Panc1 (cell line): Measurements from ENCODE around the gene LRIG2. TPM values are rescaled to one million over a fixed set of nuclear protein-coding genes. Genes with fewer than 3 reads are reported as not detected.
A peak's percentile ranks its signal among the peaks of the same experiment; 100 is the strongest.
"Not testable (repeated sequence)": the region's sequence is repeated elsewhere in the genome, so short reads cannot be mapped to it uniquely, and the experiment has no call there.

Source experiments
- ATAC-seq: fragments of 200-7000 bp; cut with Tn5 transposase; 2 replicates; pipeline ENCODE4 v1.9.1; 2020; ENCODE audit warnings: mild to moderate bottlenecking, moderate library complexity
- BruUV-seq: library from RNA; stranded (reverse); fragments of 400-500 nt; replicated peaks from 2 replicates; lab custom pipeline; 2021; lab: Mats Ljungman, UMichigan
- CTCF ChIA-PET: fragments of 300-600 bp; sonication (Branson Sonifier 250); formaldehyde crosslinking; loops from one replicate; lab custom pipeline; 2022; ENCODE audit warnings: antibody characterized with exemption; lab: Charles Lee
- POLR2A ChIA-PET: fragments of 300-600 bp; sonication (Branson Sonifier 250); formaldehyde crosslinking; loops from one replicate; lab custom pipeline; 2022; ENCODE audit warnings: antibody characterized with exemption; lab: Charles Lee
- DNase-seq: peaks from one replicate; pipeline ENCODE4 v3.0.0-alpha.2; 2010; ENCODE audit warnings: low read depth, low spot score
- H3K27ac ChIP-seq: 2 replicates; pipeline ENCODE4 v1.5.1; 2011; ENCODE audit warnings: mild to moderate bottlenecking, low read length, inconsistent platforms
- H3K27me3 ChIP-seq: fragments of 200-500 bp; sonication (Bioruptor generic); 2 replicates; pipeline ENCODE4 v1.6.0; 2014; ENCODE audit warnings: low read length, inconsistent platforms; ENCODE audit not compliant: control insufficient read depth, insufficient read depth
- H3K36me3 ChIP-seq: fragments of 200-500 bp; sonication (Bioruptor generic); 2 replicates; pipeline ENCODE4 v1.5.1; 2014; ENCODE audit warnings: inconsistent platforms, mild to moderate bottlenecking, low read length, moderate library complexity; ENCODE audit not compliant: control insufficient read depth, insufficient read depth
- H3K4me1 ChIP-seq: 2 replicates; pipeline ENCODE4 v1.5.1; 2011; ENCODE audit warnings: inconsistent platforms, mild to moderate bottlenecking, low read length, moderate library complexity; ENCODE audit not compliant: control insufficient read depth, insufficient read depth
- H3K4me3 ChIP-seq, 2 experiments: 2 replicates each; pipeline ENCODE4 v1.5.1; 2011 to 2012; ENCODE audit warnings: low read depth in 2 of 2, low read length in 2 of 2, mild to moderate bottlenecking in 2 of 2, inconsistent platforms in 1 of 2, moderate library complexity in 1 of 2
- H3K9me3 ChIP-seq: fragments of 200-500 bp; sonication (Bioruptor generic); 2 replicates; pipeline ENCODE4 v1.5.1; 2014; ENCODE audit warnings: low read depth, mild to moderate bottlenecking, inconsistent platforms, low read length, moderate library complexity; ENCODE audit not compliant: control insufficient read depth, insufficient read depth
- CTCF ChIP-seq: fragments of 450-650 bp; IDR thresholded peaks from 2 replicates; pipeline ENCODE4 v1.5.1; 2017; ENCODE audit warnings: mild to moderate bottlenecking
- POLR2AphosphoS5 ChIP-seq: IDR thresholded peaks from 2 replicates; pipeline ENCODE4 v1.6.1; 2012; ENCODE audit warnings: mild to moderate bottlenecking, low read depth, low read length, moderate library complexity
- REST ChIP-seq, 2 experiments: IDR thresholded peaks; 2 replicates each; pipeline ENCODE4 v1.6.1; 2011 to 2012; ENCODE audit warnings: low read depth in 2 of 2, control low read depth in 1 of 2, low read length in 1 of 2, mild to moderate bottlenecking in 1 of 2, moderate library complexity in 1 of 2; ENCODE audit not compliant: insufficient read depth in 1 of 2
- SIN3A ChIP-seq: IDR thresholded peaks from 2 replicates; pipeline ENCODE4 v1.6.1; 2012; ENCODE audit warnings: low read depth, mild to moderate bottlenecking, low read length, moderate library complexity, borderline replicate concordance; ENCODE audit not compliant: insufficient read depth
- TCF7L2 ChIP-seq: IDR thresholded peaks from 2 replicates; pipeline ENCODE4 v1.6.1; 2011; ENCODE audit warnings: mild to moderate bottlenecking, low read depth, low read length, inconsistent platforms
- in situ Hi-C: cut with HindIII; loops from 2 replicates; pipeline ENCODE4 v1.10.0; 2016; ENCODE audit warnings: low sequenced_read_pairs, low pct_unique_long_range_greater_than_20kb
- intact Hi-C: fragments of 100-400 bp; cut with micrococcal nuclease; formaldehyde crosslinking; loops from one replicate; pipeline ENCODE4 v1.10.0; 2022; ENCODE audit not compliant: unreplicated experiment
- total RNA-seq: library from RNA; stranded (reverse); gene quantifications from one replicate; pipeline ENCODE4 v1.2.1, GENCODE V29; 2021; ENCODE audit not compliant: unreplicated experiment

The LRIG2 gene
- total RNA-seq, 1 experiment from 2014 or later, result 8.9 TPM

GRCh38 chr1:113042285-113043143 lies 30.5 kb upstream of the LRIG2 start:
- POLR2A ChIA-PET, result no interaction called here
- Histone ChIP-seq H3K27me3 (no peaks in the 10 kb centered on the region), H3K4me1 (no peaks in the 10 kb centered on the region), H3K4me3 (no peak overlapping the region), H3K27ac (no peak overlapping the region), H3K9me3 (no peaks in the 10 kb centered on the region), H3K36me3 (no peaks in the 10 kb centered on the region)
- peak; percentile 98 for ATAC-seq
- no peak for TF ChIP-seq SIN3A
- TF ChIP-seq CTCF, result peak; percentile 77
- in situ Hi-C loops, result no loop called here
- no TSS peak for BruUV-seq
- intact Hi-C loops, result loop anchor here (1.0 to 10.0 kb wide), 4 partner anchors 88 to 325 kb away; partner anchors contain the start of genes PPM1J and SLC16A1
- CTCF ChIA-PET, result interaction anchor here (0.6 to 1.5 kb wide), 12 partner anchors 30 to 1384 kb away, joined by 3 to 13 read pairs (median 5); partner anchors contain the start of gene LRIG2
- DNase-seq, result peak; percentile 28

GRCh38 chr1:113043144-113043488 lies 29.9 kb upstream of the LRIG2 start:
- H3K27me3 ChIP-seq, H3K27ac ChIP-seq, H3K4me1 ChIP-seq, H3K36me3 ChIP-seq, H3K4me3 ChIP-seq, ATAC-seq, in situ Hi-C loops, POLR2A ChIA-PET, H3K9me3 ChIP-seq, BruUV-seq, DNase-seq: not testable (repeated sequence)
- intact Hi-C loops, result loop anchor here (5.0 to 10.0 kb wide), 3 partner anchors 88 to 326 kb away; partner anchors contain the start of genes PPM1J and SLC16A1
- CTCF ChIA-PET, result interaction anchor here (0.6 to 1.5 kb wide), 3 partner anchors 132 to 163 kb away, joined by 3 to 6 read pairs (median 5); no protein-coding TSS in a partner anchor

- POLR2A ChIA-PET, result no interaction called here
- TF ChIP-seq POLR2AphosphoS5, result no peak
- TF ChIP-seq CTCF, result no peak
- no peak for TF ChIP-seq SIN3A
- no peak for TF ChIP-seq REST (IDR thresholded peaks at IDR 0.05; ENCODE audit: insufficient read depth in 1 of 2, low read depth in 2 of 2, low read length in 1 of 2)
- TF ChIP-seq TCF7L2, result no peak
- BruUV-seq, result no TSS peak
- Histone ChIP-seq H3K36me3 (no peaks in the 10 kb centered on the region), H3K4me1 (no peaks in the 10 kb centered on the region), H3K9me3 (no peaks in the 10 kb centered on the region), H3K27me3 (no peaks in the 10 kb centered on the region), H3K4me3 (no peak overlapping the region), H3K27ac (no peak overlapping the region)
- ATAC-seq, result no peak
- CTCF ChIA-PET, result interaction anchor here (1.0 kb wide), 1 partner anchor 327 kb away, joined by 3 read pairs; no protein-coding TSS in a partner anchor
- in situ Hi-C loops (no loop called here), intact Hi-C loops (loop anchor here (10.0 kb wide), 2 partner anchors 92 to 242 kb away; partner anchors contain the start of gene SLC16A1)
- DNase-seq, result no peak
These were observed 26.4 kb upstream of the LRIG2 start for GRCh38 chr1:113046569-113046968.
